HG02840 (cell line): ENCODE results near the gene CHKB.
"Not testable (repeated sequence)": the region's sequence is repeated elsewhere in the genome, so short reads cannot be mapped to it uniquely, and the experiment has no call there.

Experiments
- ATAC-seq: cut with Tn5 transposase; IDR thresholded peaks from one replicate; pipeline ENCODE4 v1.9.1; 2021; ENCODE audit warnings: mild to moderate bottlenecking, moderate library complexity, moderate number of reproducible peaks; ENCODE audit not compliant: unreplicated experiment, low FRiP score

CHKB gene

GRCh38 chr22:50533856-50534711, 48.6 kb downstream of the CHKB start:
- ATAC-seq: not testable (repeated sequence)

- ATAC-seq: no peak
Measured at GRCh38 chr22:50532824-50533796, 49.5 kb downstream of the CHKB start.

DNA sequence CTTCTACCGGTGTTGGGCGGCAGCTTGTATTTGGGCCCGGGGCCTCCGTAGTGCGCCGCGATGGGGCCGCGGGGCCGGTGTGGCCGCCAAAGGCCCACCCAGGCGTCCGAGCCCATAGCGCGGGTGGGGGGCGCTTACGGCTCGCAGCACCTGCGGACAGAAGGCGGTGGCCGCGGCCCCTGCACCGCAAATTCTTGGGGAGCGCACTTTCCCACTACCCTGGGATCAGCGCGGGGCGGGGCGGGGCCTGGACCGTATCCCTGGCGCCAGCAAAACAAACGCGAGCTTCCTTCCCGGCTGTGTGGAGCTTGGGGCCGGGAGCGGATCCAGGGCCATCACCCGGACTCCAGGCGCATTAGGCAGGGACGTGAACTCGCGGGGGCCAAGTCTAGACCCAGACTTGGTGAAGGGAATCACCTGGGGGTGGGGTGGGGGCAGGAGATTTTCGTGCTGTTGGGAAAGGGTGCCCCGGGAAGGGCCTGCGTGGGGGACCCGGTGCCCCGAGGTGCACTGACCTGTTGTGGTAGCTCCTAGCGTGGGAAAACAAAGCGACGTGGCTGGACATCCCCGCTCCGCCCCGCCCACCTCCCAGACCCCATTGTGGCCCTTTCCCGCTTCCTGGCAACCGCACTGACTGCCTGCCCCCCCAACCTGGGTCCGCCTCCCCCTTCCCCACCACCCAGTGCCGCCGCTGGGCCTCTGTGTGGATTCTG, 50.5 kb downstream of the CHKB start:
- ATAC-seq: no peak

GRCh38 chr22:50531546-50531961, 51.1 kb downstream of the CHKB start:
- ATAC-seq: no peak

DNA sequence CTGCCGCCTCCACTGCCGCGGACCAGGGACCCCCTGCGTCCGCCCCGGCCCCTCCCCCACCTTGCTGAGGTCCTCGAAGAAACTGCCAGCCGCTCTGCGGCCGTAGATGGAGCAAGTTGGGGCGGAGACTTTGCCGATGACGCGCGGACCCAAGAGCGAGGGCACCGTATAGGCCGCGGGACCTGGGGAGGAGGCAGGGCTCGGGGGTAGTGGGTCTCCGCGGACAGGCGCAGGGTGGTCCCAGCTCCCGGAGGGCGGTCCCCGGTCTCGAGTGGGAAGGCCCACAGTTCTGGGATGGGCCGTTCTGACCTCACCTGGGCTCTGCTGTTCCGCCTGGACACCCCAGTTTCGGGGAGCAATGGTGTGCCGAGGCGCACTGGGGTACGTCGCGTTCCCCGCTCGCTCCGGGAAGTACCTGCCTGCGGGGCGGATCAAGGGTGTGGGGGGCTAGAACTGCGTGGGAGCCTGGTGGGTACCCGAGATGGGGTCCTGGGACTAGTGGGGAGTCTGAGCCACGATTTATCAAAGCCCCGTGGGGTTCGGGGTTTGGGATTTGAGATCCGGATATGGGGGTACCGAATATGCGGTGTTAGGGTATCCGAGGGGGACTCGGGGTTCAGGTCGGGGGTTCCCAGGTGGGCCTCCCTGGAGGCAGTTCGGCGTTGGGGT, 51.6 kb downstream of the CHKB start:
- ATAC-seq: no peak

DNA sequence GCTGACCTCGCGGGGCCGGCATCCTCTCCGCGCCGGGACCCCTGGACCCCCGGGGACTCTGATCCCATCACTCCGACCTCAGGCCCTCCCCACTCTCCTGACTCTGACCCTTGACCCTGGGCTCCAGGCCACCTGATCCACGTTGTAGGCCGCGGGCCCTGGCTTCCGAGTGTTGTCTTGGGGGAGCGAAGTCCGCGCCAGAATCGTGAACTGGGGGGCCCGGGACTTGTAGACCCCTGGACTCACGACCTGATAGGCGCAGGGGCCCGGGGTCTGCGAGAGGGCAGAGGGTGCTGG, 52.1 kb downstream of the CHKB start:
- no peak for ATAC-seq

DNA sequence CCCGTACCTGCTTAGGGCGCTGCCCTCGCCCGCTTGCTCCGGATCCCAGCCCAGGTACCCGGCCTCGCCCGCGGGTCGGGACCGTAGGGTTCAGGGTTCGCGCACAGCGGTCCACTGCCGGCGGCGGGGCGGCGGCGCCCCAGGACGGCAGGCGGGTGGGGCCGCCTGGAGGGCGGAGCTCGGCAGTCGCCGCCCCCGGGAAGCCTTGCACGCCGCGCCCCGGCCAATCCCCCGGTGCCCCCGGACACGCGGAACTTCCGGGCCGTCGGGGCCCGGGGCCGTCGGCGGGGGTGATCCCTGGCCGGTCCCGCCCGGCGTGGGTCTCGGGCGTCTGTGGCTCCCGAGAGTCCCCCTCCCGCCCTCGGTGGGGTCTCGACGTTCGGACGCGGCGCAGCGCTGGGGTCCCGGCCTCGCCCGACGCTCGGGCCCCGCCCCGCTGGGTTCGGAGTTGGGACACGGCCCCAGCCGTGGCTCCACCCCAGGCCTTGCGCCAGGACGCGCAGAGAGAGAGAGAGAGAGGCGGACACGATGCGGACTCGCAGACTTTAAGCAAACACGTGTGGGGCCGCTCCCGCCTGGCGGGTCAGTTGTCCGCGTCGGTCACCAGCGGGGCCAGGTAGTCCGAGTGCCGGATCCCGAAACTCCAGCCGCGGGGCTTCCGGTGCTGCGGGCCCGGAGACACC, 52.6 kb downstream of the CHKB start, which contains the start of gene TYMP:
Gene TYMP (minus strand): TSS at position 116 of the 683 bp plus-strand sequence. CDS start 303 bp downstream, outside the sequence.
- ATAC-seq: peak; percentile 29

DNA sequence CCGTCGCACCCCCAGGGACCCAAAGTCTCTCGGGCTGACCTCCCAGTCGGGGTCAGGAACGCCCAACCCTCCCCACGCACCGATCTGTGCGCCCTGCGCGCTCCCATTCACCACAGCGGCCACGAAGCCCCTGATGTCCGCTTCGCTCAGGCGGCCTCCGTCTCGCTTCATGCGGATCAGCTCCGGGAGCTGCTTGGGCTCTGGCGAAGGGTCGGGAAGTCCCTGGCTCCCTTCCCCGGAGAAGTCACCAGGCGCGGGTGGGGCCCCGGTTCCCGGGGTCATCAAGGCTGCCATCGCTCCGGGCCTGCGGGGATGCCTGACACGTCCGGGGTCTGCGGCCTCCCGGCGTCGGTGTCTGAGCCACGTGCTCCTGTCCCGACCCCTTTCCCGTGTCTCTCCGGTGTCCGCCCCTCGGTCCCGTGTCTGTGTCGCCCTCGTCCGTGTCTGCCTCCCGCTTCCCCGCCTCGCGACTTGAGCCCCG, 53.2 kb downstream of the CHKB start:
- no peak for ATAC-seq
